Measurements from ENCODE around the gene GAS2.
A peak's percentile ranks its signal among the peaks of the same experiment; 100 is the strongest.

The GAS2 gene

DNA sequence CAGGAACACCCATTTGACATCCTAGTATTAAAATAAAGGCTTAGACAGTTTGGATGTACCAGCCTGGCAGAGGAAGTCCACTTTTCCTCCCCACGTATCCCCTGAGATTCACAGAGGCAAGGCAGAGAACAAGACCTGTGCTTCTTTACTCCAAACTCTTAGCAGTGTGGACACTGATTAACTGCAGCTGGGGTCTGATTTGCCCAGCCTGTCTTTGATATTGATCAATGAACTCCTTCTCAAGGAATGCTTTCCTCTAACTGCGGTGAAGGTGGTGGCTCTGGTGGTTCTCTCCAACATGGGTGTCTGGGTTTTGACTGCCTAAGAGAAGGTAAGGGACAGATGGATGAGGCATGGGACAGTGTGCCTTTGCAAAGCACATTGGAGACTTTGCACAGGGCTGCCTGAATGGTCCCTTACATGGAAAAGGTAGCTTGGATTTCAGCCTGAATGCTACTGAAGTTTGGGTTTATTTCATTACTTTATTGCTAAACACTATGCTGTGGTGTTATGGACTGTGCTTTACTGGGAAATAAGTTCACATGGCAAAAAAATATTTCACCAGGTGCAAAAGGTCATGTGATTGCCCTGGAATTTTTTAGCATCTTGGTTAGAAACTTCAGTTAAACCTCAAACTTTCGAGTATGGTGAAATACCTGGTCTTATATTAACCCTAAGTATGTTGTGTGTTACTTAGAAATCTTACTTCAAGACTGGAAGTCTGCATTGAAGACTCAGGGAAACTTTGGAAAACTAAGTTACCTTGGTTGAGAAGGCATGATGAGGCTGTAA, 1.8 kb downstream of the GAS2 start:
- no peak overlapping the region for H3K4me2 ChIP-seq (ENCODE audit: low read length)

DNA sequence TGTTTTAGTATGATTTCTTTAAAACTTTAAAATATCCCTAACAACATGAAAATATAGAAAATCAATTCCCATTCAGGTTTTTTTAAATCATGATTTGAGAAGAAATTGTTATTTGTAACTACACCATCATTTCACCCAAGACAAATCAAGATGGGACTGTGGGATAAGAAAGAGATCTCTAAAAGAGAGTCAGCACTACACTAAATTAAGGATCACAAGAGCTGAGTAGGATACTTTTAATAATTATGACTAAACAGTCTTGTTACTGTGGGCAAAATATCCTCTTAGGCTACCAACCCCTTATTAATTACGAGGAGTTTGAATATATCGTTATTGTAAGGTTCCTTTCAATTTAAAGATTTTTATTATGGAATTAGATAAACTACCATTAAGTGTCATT, 3.0 kb downstream of the GAS2 start:
- Histone ChIP-seq H2AFZ (ENCODE audit: low read length) (no peak overlapping the region), H3F3A (ENCODE audit: insufficient read depth, low read length) (no peaks in the 10 kb centered on the region), H3K9me2 (ENCODE audit: low read depth, low read length) (no peaks in the 10 kb centered on the region), H3K4me1 (ENCODE audit: insufficient read depth, low read length, severe bottlenecking) (no peaks in the 10 kb centered on the region), H3K4me3 (ENCODE audit: low read depth, low read length, poor library complexity, severe bottlenecking) (no peak overlapping the region), H3K9ac (ENCODE audit: low read length) (no peak overlapping the region), H3K36me3 (ENCODE audit: insufficient read depth, low read length) (no peaks in the 10 kb centered on the region), H4K20me1 (ENCODE audit: insufficient read depth, low read length) (no peaks in the 10 kb centered on the region), H3K4me2 (ENCODE audit: low read length) (no peak overlapping the region), H3K79me2 (ENCODE audit: insufficient read depth, low read length) (no peaks in the 10 kb centered on the region), H3K27me3 (ENCODE audit: insufficient read depth, low read length) (no peaks in the 10 kb centered on the region), H3K27ac (ENCODE audit: low read depth, low read length, poor library complexity, severe bottlenecking) (no peak overlapping the region), H3K9me3 (ENCODE audit: low read length) (no peaks in the 10 kb centered on the region)
- TF ChIP-seq EZH2 (IDR thresholded peaks at IDR 0.05; ENCODE audit: borderline replicate concordance, low read length) = no peak
- TF ChIP-seq, protein P1, sequence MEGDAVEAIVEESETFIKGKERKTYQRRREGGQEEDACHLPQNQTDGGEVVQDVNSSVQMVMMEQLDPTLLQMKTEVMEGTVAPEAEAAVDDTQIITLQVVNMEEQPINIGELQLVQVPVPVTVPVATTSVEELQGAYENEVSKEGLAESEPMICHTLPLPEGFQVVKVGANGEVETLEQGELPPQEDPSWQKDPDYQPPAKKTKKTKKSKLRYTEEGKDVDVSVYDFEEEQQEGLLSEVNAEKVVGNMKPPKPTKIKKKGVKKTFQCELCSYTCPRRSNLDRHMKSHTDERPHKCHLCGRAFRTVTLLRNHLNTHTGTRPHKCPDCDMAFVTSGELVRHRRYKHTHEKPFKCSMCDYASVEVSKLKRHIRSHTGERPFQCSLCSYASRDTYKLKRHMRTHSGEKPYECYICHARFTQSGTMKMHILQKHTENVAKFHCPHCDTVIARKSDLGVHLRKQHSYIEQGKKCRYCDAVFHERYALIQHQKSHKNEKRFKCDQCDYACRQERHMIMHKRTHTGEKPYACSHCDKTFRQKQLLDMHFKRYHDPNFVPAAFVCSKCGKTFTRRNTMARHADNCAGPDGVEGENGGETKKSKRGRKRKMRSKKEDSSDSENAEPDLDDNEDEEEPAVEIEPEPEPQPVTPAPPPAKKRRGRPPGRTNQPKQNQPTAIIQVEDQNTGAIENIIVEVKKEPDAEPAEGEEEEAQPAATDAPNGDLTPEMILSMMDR (IDR thresholded peaks at IDR 0.05; ENCODE audit: low read length) = no peak

More for the DNA sequence above, 1.8 kb downstream of the GAS2 start:
- Histone ChIP-seq H3K9ac (ENCODE audit: low read length) (no peak overlapping the region), H3K4me3 (ENCODE audit: low read depth, low read length, poor library complexity, severe bottlenecking) (no peak overlapping the region), H3K27ac (ENCODE audit: low read depth, low read length, poor library complexity, severe bottlenecking) (no peak overlapping the region), H2AFZ (ENCODE audit: low read length) (no peak overlapping the region), H3K9me2 (ENCODE audit: low read depth, low read length) (no peaks in the 10 kb centered on the region), H3F3A (ENCODE audit: insufficient read depth, low read length) (no peaks in the 10 kb centered on the region), H3K4me1 (ENCODE audit: insufficient read depth, low read length, severe bottlenecking) (no peaks in the 10 kb centered on the region), H3K79me2 (ENCODE audit: insufficient read depth, low read length) (no peaks in the 10 kb centered on the region), H3K9me3 (ENCODE audit: low read length) (no peaks in the 10 kb centered on the region), H4K20me1 (ENCODE audit: insufficient read depth, low read length) (no peaks in the 10 kb centered on the region), H3K27me3 (ENCODE audit: insufficient read depth, low read length) (no peaks in the 10 kb centered on the region), H3K36me3 (ENCODE audit: insufficient read depth, low read length) (no peaks in the 10 kb centered on the region)
- TF ChIP-seq, protein P1 (IDR thresholded peaks at IDR 0.05; ENCODE audit: low read length) = no peak
- TF ChIP-seq EZH2 (IDR thresholded peaks at IDR 0.05; ENCODE audit: borderline replicate concordance, low read length) = no peak

DNA sequence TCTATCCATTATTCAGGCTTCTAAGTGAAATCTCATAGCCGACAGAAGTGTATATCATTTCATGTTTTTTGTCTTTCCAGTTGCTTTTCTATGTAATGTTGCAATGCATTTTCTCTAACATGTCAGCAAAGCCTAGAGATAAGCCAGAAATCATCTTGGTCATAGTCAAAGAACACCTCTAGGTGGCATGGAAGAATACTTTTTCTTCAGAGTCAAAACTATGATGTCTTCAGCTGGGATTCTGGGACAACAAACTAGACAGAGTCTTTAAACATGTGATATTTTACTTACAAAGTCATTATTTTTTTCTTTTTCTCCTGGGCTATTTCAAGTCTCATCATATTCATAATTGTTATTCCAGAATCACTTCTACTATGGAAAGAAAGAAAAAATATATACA, 4.4 kb downstream of the GAS2 start:
- H4K20me1 ChIP-seq (ENCODE audit: insufficient read depth, low read length) = no peaks in the 10 kb centered on the region
- no peak overlapping the region for H3K9ac ChIP-seq (ENCODE audit: low read length)
- no peaks in the 10 kb centered on the region for H3K79me2 ChIP-seq (ENCODE audit: insufficient read depth, low read length)
- no peaks in the 10 kb centered on the region for H3K9me2 ChIP-seq (ENCODE audit: low read depth, low read length)
- H3F3A ChIP-seq (ENCODE audit: insufficient read depth, low read length) = no peaks in the 10 kb centered on the region
- H3K36me3 ChIP-seq (ENCODE audit: insufficient read depth, low read length) = no peaks in the 10 kb centered on the region
- no peak overlapping the region for H3K4me3 ChIP-seq (ENCODE audit: low read depth, low read length, poor library complexity, severe bottlenecking)
- H3K4me1 ChIP-seq (ENCODE audit: insufficient read depth, low read length, severe bottlenecking) = no peaks in the 10 kb centered on the region
- no peaks in the 10 kb centered on the region for H3K27me3 ChIP-seq (ENCODE audit: insufficient read depth, low read length)
- no peak overlapping the region for H3K4me2 ChIP-seq (ENCODE audit: low read length)
- no peak overlapping the region for H2AFZ ChIP-seq (ENCODE audit: low read length)
- no peak for TF ChIP-seq EZH2 (IDR thresholded peaks at IDR 0.05; ENCODE audit: borderline replicate concordance, low read length)
- TF ChIP-seq, protein P1 (IDR thresholded peaks at IDR 0.05; ENCODE audit: low read length) = 0 out of 2 replicates have a peak, but pooled peaks have one; percentile 11
- no peak overlapping the region for H3K27ac ChIP-seq (ENCODE audit: low read depth, low read length, poor library complexity, severe bottlenecking)
- H3K9me3 ChIP-seq (ENCODE audit: low read length) = no peaks in the 10 kb centered on the region

Measured in OCI-LY1 (cell line).